ENCODE results near the gene ZNF358.

Gene ZNF358

DNA sequence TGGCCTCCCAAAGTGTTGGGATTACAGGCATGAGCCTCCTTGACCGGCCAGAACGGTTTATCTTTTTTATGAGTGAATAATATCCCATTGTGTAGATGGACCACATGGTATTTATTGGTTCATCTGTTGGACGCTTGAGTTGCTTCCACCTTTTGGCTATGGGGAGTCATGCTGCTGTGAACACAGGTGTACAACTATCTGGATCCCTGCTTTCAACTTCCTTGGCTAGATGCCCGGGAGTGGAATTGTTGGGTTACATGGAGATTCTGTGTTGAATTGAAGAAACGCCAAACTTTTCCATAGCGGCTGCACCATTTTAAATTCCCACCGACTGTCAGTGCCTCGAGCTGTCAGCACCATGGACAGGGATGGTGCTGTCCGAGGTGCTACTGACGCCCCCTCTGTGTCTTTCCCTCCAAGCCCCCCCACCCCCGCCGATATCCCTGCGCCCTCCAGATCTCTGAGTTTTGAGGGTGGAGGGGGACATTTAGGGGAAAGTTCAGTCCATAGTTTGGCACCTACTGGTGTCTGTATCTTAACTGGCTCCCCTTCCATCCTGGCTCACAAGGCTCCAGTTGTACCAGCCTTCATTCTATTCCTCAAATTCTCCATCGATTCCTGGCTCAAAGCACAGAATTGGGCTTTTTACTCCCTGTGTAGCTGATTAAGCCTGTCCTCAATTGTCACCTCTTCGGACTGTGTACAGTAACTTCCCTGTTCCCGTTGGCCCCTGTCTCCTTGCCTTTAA, 46.9 kb downstream of the ZNF358 start:
- DNase-seq: no peak

DNA sequence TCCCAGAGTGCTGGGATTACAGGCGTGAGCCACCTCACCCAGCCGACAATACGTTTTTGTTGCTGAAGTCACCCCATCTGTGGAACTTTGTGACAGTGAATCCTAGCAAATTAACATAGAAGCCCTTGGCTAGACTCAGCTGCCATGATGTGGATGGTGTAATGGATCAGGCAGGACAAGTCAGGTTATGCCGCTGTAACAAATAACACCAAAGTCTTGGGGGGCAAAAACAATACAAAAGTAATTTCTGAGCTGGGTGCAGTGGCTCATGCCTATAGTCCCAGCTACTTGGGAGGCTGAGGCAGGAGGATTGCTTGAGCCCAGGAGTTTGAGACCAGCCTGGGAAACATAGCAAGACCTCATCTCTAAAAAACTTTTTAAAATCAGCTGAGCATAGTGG, 49.0 kb downstream of the ZNF358 start:
- no peak for DNase-seq

DNA sequence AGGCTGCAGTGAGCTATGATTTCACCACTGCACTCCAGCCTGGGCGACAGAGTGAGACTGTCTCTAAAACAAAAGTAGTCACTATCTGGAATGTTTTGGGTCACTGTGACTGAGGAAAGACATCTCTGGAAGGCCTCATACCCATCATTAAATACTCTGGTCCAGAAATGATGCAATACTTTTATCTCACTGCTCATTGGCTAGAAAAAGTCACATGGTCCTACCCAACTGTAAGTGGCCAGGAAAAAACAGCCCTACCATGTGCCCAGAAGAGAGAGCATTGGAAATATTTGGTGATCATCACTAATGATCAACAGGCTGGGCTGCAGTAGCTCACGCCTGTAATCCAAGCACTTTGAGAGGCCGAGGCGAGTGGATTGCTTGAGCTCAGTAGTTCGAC, 49.4 kb downstream of the ZNF358 start:
- no peak for DNase-seq
